NT2/D1 (cell line): ENCODE measurements around the gene BCL11B.

Experiments used
- SUZ12 ChIP-seq: IDR thresholded peaks from 2 replicates; pipeline ENCODE4 v1.6.1; 2011; ENCODE audit not compliant: insufficient read length, insufficient read depth; ENCODE audit errors: extremely low read depth
- YY1 ChIP-seq: IDR thresholded peaks from 2 replicates; pipeline ENCODE4 v1.6.1; 2011; ENCODE audit not compliant: insufficient read length, insufficient read depth
- ZNF274 ChIP-seq: IDR thresholded peaks from 2 replicates; pipeline ENCODE4 v1.6.1; 2011; ENCODE audit warnings: mild to moderate bottlenecking, low read depth, low read length

DNA sequence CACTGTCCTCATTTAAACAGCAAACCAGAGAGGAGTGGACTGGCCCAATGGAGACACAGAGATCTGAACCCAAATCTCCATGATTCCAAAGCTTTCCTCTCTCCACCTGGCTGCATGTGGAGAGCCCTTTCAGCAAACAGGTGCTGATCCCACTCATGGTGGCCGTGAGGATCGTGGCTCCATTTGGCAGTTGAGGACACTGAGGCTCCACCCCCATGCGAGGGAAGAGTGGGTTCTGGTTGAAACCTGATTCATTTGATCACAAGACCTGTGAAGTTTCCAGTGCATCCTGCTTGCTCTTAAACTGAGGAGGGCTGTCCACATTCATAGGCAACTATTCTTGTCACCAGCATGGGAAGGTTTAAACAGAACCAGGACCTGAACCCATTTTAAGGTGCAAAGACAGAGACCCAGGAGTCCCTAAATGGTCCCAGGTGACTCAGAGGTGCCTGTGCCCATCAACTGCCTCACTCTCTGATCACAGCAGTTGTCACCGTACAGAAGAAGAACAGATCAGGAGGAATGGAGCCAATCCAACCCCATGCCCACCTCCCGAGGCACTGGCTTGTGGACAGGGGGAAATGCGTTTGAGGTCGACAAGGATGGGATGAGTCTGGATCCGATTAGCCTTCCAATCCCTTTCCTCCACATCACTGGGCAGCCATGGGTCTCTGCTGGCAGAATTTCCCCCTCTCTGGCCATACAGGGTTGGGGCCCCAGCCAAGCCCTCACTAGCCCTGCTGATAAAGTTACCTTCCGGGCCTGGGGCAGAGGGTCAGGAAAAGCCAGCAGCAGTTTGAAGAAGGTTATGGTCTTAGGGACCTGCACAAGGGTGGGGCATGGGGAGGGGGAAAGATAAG is 45.5 kb upstream of the BCL11B start:
- no peak for TF ChIP-seq ZNF274
- TF ChIP-seq YY1: no peak
- TF ChIP-seq SUZ12: no peak
